Left ventricle myocardium inferior (tissue), 1 donor: ENCODE measurements around the gene CNN3. TPM values are rescaled to one million over a fixed set of nuclear protein-coding genes. Genes with fewer than 3 reads are reported as not detected.

ENCODE experiments used
- DNase-seq: peaks from one replicate; pipeline ENCODE4 v3.0.0-alpha.2; 2020
- H3K27ac ChIP-seq: fragments of 200-600 bp; replicated peaks from 2 replicates; pipeline ENCODE4 v1.8.0; 2021
- H3K27me3 ChIP-seq: fragments of 200-600 bp; 2 replicates; pipeline ENCODE4 v1.8.0; 2021; ENCODE audit warnings: low read depth
- H3K36me3 ChIP-seq: fragments of 200-600 bp; 2 replicates; pipeline ENCODE4 v1.8.0; 2021
- H3K4me1 ChIP-seq: fragments of 200-600 bp; 2 replicates; pipeline ENCODE4 v1.8.0; 2021
- H3K4me3 ChIP-seq: fragments of 200-600 bp; 2 replicates; pipeline ENCODE4 v1.8.0; 2021; ENCODE audit warnings: mild to moderate bottlenecking, moderate library complexity
- H3K9me3 ChIP-seq: fragments of 200-600 bp; replicated peaks from 2 replicates; pipeline ENCODE4 v1.8.0; 2021
- intact Hi-C: fragments of 100-400 bp; cut with micrococcal nuclease; formaldehyde crosslinking; loops from one replicate; pipeline ENCODE4 v1.11.0; 2022
- total RNA-seq: library from RNA; stranded (reverse); fragmentation: NEBNext Ultra II Directional; extraction: Animal tissue kit (Norgen Biotek cat#: 25700); gene quantifications from one replicate; pipeline ENCODE4 v1.2.1, GENCODE V29; 2021
- TF ChIP-seq, protein P1 (sequence below): fragments of 200-600 bp; IDR thresholded peaks from 2 replicates; pipeline ENCODE4 v1.8.0; 2021; ENCODE audit warnings: antibody characterized with exemption, mild to moderate bottlenecking, borderline replicate concordance
- donor health status: DM: no; HTN: yes; CAD: no; lungs with severe emphysema.

CNN3 gene
- total RNA-seq, 1 donor from 2014 or later = 67.9 TPM

DNA sequence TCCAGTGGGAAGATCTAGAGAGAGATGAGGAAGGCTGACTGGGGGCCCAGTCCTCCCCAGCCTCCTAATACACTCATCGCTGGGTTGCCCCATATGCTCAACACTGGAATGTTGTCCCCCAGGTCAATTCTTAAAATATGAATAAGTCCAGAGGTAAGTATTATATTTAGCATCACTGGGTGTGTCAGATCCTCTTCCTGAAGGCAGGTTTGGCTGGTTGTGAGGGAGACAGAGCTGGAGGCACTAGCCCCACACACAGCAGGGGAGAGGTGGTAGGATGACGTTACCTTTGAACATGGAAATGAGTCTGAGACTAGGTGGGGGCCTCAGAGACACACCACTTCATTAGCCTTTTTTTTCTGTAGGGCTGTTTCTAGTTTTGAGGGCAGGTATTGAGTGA, 64.2 kb downstream of the CNN3 start:
- TF ChIP-seq, protein P1, sequence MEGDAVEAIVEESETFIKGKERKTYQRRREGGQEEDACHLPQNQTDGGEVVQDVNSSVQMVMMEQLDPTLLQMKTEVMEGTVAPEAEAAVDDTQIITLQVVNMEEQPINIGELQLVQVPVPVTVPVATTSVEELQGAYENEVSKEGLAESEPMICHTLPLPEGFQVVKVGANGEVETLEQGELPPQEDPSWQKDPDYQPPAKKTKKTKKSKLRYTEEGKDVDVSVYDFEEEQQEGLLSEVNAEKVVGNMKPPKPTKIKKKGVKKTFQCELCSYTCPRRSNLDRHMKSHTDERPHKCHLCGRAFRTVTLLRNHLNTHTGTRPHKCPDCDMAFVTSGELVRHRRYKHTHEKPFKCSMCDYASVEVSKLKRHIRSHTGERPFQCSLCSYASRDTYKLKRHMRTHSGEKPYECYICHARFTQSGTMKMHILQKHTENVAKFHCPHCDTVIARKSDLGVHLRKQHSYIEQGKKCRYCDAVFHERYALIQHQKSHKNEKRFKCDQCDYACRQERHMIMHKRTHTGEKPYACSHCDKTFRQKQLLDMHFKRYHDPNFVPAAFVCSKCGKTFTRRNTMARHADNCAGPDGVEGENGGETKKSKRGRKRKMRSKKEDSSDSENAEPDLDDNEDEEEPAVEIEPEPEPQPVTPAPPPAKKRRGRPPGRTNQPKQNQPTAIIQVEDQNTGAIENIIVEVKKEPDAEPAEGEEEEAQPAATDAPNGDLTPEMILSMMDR = no peak
- H3K4me1 ChIP-seq = peaks cover 43% of the 10 kb centered on the region
- no peaks in the 10 kb centered on the region for H3K9me3 ChIP-seq
- intact Hi-C loops = loop anchor here (10.0 kb wide), 1 partner anchor 52 kb away; no protein-coding TSS in a partner anchor
- H3K36me3 ChIP-seq = no peaks in the 10 kb centered on the region
- DNase-seq = no peak
- no peaks in the 10 kb centered on the region for H3K27me3 ChIP-seq
- peak overlapping the region; percentile 82 for H3K27ac ChIP-seq
- no peak overlapping the region for H3K4me3 ChIP-seq

DNA sequence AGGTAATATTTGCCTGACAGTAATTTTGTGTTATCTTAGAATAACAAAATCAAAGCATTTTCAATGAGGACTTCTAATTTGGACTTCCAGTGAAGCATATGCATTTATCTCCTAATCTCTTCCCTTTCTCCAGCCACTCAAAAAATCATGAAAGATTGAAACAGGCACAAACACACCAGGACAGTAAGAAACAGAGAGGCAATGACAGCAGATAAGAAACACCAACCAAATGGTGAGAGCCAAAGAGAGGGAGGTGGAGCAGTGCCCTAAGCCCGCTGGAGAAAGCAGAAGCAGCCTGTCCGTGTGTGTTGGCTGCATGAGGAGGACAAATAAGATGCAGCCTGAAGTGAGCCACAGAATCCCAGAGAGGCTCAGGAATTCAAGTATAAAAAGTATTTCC, 67.7 kb downstream of the CNN3 start:
- H3K4me1 ChIP-seq = peaks cover 33% of the 10 kb centered on the region
- H3K27me3 ChIP-seq = no peaks in the 10 kb centered on the region
- H3K9me3 ChIP-seq = no peaks in the 10 kb centered on the region
- H3K27ac ChIP-seq = peak overlapping the region; percentile 4
- H3K36me3 ChIP-seq = no peaks in the 10 kb centered on the region
- no peak overlapping the region for H3K4me3 ChIP-seq
- no peak for DNase-seq
- TF ChIP-seq, protein P1 = no peak
- intact Hi-C loops = no loop called here

DNA sequence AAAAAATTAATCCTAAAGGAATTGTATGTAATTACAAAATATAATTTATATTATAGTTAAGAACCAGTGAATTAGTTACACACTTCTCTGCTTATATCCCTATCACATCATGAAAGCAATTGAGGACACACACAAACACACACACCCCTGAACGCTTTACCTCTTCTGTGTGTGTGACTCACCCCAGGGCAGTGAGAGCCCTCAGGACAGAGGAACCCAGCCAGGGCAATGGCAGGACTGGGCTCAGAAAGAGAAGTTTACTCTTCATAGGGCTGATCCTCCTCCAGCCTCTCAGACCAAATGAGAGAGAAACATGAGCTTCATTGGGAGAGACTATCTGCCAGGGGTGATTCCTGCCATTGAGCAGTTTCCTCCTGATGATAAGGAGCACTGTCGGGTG, 68.6 kb downstream of the CNN3 start:
- peaks cover 24% of the 10 kb centered on the region for H3K4me1 ChIP-seq
- no peaks in the 10 kb centered on the region for H3K36me3 ChIP-seq
- intact Hi-C loops = no loop called here
- TF ChIP-seq, protein P1 = no peak
- H3K4me3 ChIP-seq = no peak overlapping the region
- no peak for DNase-seq
- no peaks in the 10 kb centered on the region for H3K9me3 ChIP-seq
- no peaks in the 10 kb centered on the region for H3K27me3 ChIP-seq
- H3K27ac ChIP-seq = no peak overlapping the region

DNA sequence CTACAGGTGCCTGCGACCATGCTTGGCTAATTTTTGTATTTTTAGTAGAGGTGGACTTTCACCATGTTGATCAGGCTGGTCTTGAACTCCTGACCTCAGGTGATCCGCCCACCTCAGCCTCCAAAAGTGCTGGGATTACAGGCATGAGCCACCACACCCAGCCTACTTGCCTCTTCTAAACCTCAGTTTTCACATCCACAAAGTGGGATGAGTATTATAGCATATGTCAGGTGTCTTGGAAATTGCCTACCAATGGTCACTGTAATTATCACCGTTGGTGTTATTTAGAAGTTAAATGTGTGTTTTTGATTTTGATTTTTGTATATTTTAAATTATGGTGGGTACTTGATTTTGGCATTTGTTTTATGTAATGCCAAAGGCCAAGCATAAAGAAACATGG, 70.0 kb downstream of the CNN3 start:
- H3K4me1 ChIP-seq = peaks cover 28% of the 10 kb centered on the region
- no peaks in the 10 kb centered on the region for H3K9me3 ChIP-seq
- no peak overlapping the region for H3K4me3 ChIP-seq
- H3K27me3 ChIP-seq = no peaks in the 10 kb centered on the region
- no peak overlapping the region for H3K27ac ChIP-seq
- intact Hi-C loops = no loop called here
- TF ChIP-seq, protein P1 = no peak
- no peak for DNase-seq
- H3K36me3 ChIP-seq = no peaks in the 10 kb centered on the region

DNA sequence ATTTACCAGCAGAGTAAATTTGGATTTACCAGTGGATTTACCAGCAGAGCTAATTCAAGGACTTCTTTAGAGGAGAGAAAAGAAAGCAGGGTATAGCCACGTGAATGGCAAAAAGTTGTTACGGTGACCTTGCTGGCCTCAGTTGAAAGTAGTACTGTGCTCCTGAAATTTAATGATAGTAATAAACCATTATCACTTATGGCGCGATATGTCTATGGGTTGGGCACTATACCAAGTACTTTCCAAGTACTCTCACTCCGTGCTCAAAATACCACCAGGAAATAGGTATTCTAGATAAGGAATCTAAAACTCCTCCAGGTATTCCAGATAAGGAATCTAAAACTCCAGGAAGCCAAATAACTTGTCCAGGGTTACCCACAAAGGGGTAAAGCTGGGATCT, 70.9 kb downstream of the CNN3 start:
- intact Hi-C loops = no loop called here
- H3K27me3 ChIP-seq = no peaks in the 10 kb centered on the region
- TF ChIP-seq, protein P1 = no peak
- no peaks in the 10 kb centered on the region for H3K9me3 ChIP-seq
- H3K27ac ChIP-seq = no peak overlapping the region
- H3K4me3 ChIP-seq = no peak overlapping the region
- H3K36me3 ChIP-seq = no peaks in the 10 kb centered on the region
- no peak for DNase-seq
- peaks cover 36% of the 10 kb centered on the region for H3K4me1 ChIP-seq

DNA sequence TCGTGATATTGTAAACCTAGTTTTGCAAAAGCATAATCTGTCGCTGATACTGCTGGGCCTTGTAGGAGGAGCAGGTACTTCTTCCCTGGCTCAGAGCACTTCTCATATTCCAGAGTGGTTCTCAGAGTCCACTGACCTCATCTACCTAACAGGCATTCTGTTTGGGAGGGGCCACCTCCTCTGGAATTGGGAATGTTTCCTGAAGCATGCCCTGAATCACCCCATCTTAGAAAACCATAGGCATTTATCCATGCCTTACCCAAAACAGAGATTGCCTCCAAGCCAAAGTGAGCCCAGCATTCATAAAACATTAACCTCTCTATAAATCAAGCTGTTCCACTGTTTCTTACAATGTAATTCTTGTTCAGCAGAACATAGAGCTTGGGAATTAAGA, 71.6 kb downstream of the CNN3 start:
- Histone ChIP-seq H3K9me3 (no peaks in the 10 kb centered on the region), H3K4me3 (peak overlapping the region; percentile 63), H3K27ac (peak overlapping the region; percentile 74), H3K27me3 (no peaks in the 10 kb centered on the region), H3K36me3 (no peaks in the 10 kb centered on the region), H3K4me1 (peaks cover 36% of the 10 kb centered on the region)
- no peak for DNase-seq
- TF ChIP-seq, protein P1 = no peak
- intact Hi-C loops = no loop called here
